Measurements from ENCODE around the gene BRF1. TPM values are rescaled to one million over a fixed set of nuclear protein-coding genes. Genes with fewer than 3 reads are reported as not detected.

The BRF1 gene, protein sequence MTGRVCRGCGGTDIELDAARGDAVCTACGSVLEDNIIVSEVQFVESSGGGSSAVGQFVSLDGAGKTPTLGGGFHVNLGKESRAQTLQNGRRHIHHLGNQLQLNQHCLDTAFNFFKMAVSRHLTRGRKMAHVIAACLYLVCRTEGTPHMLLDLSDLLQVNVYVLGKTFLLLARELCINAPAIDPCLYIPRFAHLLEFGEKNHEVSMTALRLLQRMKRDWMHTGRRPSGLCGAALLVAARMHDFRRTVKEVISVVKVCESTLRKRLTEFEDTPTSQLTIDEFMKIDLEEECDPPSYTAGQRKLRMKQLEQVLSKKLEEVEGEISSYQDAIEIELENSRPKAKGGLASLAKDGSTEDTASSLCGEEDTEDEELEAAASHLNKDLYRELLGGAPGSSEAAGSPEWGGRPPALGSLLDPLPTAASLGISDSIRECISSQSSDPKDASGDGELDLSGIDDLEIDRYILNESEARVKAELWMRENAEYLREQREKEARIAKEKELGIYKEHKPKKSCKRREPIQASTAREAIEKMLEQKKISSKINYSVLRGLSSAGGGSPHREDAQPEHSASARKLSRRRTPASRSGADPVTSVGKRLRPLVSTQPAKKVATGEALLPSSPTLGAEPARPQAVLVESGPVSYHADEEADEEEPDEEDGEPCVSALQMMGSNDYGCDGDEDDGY
- 25.4 to 31.1 TPM (median 30.3 TPM) in 5 replicates for total RNA-seq (2022; extraction: Qiagen RNA extraction; ENCODE audit: low read depth)

GRCh38 chr14:105300542-105301102 lies at the start of gene BRF1:
Gene BRF1, minus strand, starts transcription at chr14:105301001. Its CDS starts 372 bp downstream, at chr14:105300629.

DNA sequence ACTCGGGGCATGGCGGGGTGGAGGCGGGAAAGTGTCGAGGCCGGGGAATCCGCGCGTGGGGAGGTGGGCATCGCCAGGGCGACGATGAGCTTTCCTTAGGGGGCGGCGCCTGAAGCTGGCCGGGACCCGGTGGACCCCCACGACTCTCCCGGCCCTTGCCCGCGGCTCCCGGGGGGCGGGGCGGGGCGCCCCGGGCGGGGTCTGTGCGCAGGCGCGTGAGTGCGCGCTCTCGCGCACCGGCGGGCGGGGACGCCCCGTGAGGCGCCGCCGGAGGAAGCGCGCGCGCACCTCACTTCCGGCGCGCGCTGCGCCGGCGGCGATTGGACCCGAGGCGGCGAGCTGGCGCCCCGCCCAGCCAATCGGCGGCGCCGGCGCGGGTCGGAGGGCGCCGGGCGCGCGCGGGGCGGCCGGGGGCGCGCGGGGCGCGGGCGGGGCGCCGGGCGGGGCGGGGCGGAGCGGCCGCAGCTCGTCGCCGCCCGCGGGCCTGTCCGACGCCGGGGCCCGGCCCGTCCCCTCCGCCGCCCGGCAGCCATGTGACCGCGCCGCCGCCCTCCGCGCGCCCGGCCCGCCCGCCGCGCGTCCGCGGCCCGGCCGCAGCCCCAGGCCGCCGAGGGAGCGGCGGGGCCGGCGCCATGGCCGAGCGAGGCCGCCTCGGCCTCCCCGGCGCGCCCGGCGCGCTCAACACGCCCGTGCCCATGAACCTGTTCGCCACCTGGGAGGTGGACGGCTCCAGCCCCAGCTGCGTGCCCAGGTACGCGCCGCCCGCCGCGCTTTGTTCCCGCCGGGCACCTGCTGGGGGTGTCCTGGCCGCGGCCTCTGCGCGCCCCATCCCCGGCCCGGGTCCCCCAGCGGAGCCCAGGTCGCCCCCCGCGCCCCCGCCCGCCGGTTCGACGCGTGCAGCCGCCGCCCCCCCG lies 13.7 kb upstream of the BRF1 start, which contains the start of gene PACS2:
Gene PACS2 (plus strand): TSS at position 462 of the 914 bp plus-strand sequence. CDS start 171 bp downstream, at position 633.

GRCh38 chr14:105248368-105249181 lies 52.2 kb downstream of the BRF1 start, which contains the start of gene BTBD6:
Gene BTBD6, plus strand, starts transcription at chr14:105248533. Its CDS starts 179 bp downstream, at chr14:105248712.

DNA sequence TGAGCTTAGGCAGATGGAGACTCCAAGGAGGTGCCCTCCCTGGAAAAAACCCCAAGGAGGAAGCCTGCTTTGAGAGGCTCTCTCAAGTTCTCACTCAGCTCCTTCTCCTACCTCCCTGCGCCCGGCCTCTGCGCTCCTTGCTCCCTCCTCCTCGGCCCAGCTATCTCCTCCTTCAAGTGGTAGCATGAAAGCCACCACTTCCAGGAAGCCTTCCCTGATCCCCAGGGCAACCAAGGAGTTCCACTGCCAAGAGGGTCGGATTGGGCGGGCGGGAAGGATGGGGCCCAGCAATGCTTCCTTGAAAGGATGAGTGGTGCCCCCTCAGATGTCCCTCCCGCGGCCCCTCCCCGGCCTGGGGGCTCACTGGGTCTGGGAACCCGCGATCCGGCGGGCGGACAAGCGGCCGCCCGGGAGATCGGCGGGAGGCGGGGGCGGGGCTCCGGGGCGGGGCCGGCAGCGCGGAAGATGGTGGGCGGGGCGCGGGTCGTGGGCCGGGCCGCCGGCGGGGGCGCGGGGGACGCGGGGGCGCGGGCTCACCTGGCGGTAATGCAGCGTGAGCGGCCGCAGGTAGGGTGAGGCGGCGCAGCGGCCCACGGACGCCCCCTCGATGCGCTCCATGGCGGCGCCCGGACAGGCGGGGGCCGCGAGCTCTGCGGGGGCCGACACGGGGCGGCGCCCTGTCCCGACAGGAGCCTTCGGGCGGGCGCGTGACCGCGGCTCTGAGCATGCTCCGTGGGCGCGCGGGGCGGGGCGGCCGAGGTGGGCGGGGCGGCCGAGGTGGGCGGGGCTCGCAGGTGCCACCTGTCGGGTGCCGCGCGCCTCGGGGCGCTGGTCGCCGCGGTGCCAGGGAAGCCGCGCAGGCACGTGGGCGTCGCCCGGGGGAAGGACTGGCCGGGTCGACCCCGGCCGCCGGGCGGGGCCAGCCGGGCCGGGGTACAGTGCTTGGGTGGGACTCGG lies 119.9 kb downstream of the BRF1 start, which contains the start of gene NUDT14:
Gene NUDT14 (minus strand): TSS at position 721 of the 957 bp plus-strand sequence. CDS start 103 bp downstream, at position 618.

GRCh38 chr14:105168496-105168978 lies 132.3 kb downstream of the BRF1 start, which contains the start of gene JAG2:
Gene JAG2, minus strand, starts transcription at chr14:105168776. Its CDS starts 356 bp downstream, at chr14:105168420.

Other genes starting within 250 kb of the BRF1 start
- 0.45 to 1.3 TPM (median 0.53 TPM) in 5 replicates for gene GPR132, start 235.6 kb downstream of the BRF1 start, total RNA-seq (2022; extraction: Qiagen RNA extraction; ENCODE audit: low read depth)
- 12.6 to 30.0 TPM (median 29.1 TPM) in 5 replicates for gene JAG2, start 132.2 kb downstream of the BRF1 start, total RNA-seq (2022; extraction: Qiagen RNA extraction; ENCODE audit: low read depth)
- gene NUDT14, start 119.7 kb downstream of the BRF1 start, total RNA-seq (2022; extraction: Qiagen RNA extraction; ENCODE audit: low read depth), result 17.7 to 45.0 TPM (median 39.9 TPM) in 5 replicates
- gene BTBD6, start 52.5 kb downstream of the BRF1 start, total RNA-seq (2022; extraction: Qiagen RNA extraction; ENCODE audit: low read depth), result 24.6 to 44.9 TPM (median 43.5 TPM) in 5 replicates
- 13.2 to 32.2 TPM (median 27.2 TPM) in 5 replicates for gene PACS2, start 13.7 kb upstream of the BRF1 start, total RNA-seq (2022; extraction: Qiagen RNA extraction; ENCODE audit: low read depth)
- 0.09 to 0.41 TPM (median 0.28 TPM) in 4 of 5 replicates, not detected in the other for gene TEX22, start 97.5 kb upstream of the BRF1 start, total RNA-seq (2022; extraction: Qiagen RNA extraction; ENCODE audit: low read depth)
- gene MTA1, start 118.8 kb upstream of the BRF1 start, total RNA-seq (2022; extraction: Qiagen RNA extraction; ENCODE audit: low read depth), result 46.8 to 93.0 TPM (median 83.4 TPM) in 5 replicates
- 88.9 to 214 TPM (median 186 TPM) in 5 replicates for gene CRIP2, start 173.8 kb upstream of the BRF1 start, total RNA-seq (2022; extraction: Qiagen RNA extraction; ENCODE audit: low read depth)
- gene CRIP1, start 185.9 kb upstream of the BRF1 start, total RNA-seq (2022; extraction: Qiagen RNA extraction; ENCODE audit: low read depth), result 1,412 to 1,892 TPM (median 1,789 TPM) in 5 replicates
- 16.9 to 52.9 TPM (median 47.2 TPM) in 5 replicates for gene TEDC1, start 190.2 kb upstream of the BRF1 start, total RNA-seq (2022; extraction: Qiagen RNA extraction; ENCODE audit: low read depth)
- gene TMEM121, start 225.6 kb upstream of the BRF1 start, total RNA-seq (2022; extraction: Qiagen RNA extraction; ENCODE audit: low read depth), result 2.1 to 11.7 TPM (median 10.8 TPM) in 5 replicates